D721Med (cell line): ENCODE results near the gene SNX8.
A peak's percentile ranks its signal among the peaks of the same experiment; 100 is the strongest.

ENCODE experiments used
- DNase-seq: peaks from one replicate; pipeline ENCODE4 v3.0.0; 2011; ENCODE audit warnings: low spot score; ENCODE audit not compliant: insufficient read length
- FAIRE-seq: peaks from 2 replicates; lab custom pipeline; 2011; peaks lifted over from hg19 to GRCh38; lab: Jason Lieb, UNC
- TF ChIP-seq, protein P1 (sequence below): IDR thresholded peaks from 2 replicates; pipeline ENCODE4 v1.5.1; 2012; ENCODE audit warnings: mild to moderate bottlenecking, control low read depth; ENCODE audit not compliant: insufficient read depth; ENCODE audit errors: missing control alignments

Gene SNX8

DNA sequence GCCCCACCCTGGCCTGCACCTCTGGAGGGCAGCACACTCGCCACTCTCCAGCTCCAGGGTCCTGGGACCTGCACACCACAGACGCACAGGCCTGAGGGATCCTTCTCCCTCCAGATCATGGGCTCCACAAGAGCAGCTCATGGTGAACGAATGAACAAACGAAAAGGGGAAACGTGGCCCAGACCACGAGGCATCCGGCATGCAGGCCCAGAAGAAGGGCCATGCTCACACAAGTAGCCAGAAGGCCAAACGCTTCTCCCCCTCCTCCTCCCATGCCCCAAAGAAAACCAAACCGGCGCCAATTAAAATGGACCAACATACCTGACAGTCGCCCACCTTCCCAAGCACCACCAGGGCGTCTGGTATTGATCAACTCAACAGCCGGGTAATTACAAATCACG is 111.9 kb downstream of the SNX8 start:
- TF ChIP-seq, protein P1, sequence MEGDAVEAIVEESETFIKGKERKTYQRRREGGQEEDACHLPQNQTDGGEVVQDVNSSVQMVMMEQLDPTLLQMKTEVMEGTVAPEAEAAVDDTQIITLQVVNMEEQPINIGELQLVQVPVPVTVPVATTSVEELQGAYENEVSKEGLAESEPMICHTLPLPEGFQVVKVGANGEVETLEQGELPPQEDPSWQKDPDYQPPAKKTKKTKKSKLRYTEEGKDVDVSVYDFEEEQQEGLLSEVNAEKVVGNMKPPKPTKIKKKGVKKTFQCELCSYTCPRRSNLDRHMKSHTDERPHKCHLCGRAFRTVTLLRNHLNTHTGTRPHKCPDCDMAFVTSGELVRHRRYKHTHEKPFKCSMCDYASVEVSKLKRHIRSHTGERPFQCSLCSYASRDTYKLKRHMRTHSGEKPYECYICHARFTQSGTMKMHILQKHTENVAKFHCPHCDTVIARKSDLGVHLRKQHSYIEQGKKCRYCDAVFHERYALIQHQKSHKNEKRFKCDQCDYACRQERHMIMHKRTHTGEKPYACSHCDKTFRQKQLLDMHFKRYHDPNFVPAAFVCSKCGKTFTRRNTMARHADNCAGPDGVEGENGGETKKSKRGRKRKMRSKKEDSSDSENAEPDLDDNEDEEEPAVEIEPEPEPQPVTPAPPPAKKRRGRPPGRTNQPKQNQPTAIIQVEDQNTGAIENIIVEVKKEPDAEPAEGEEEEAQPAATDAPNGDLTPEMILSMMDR = no peak
- FAIRE-seq (no peak), DNase-seq (peak; percentile 3)
